ENCODE data around the gene ROPN1L. TPM values are rescaled to one million over a fixed set of nuclear protein-coding genes. Genes with fewer than 3 reads are reported as not detected.

Gene ROPN1L
- total and polyA plus RNA-seq, 10 donors = 2.0 to 27.9 (median 11.4) TPM

DNA sequence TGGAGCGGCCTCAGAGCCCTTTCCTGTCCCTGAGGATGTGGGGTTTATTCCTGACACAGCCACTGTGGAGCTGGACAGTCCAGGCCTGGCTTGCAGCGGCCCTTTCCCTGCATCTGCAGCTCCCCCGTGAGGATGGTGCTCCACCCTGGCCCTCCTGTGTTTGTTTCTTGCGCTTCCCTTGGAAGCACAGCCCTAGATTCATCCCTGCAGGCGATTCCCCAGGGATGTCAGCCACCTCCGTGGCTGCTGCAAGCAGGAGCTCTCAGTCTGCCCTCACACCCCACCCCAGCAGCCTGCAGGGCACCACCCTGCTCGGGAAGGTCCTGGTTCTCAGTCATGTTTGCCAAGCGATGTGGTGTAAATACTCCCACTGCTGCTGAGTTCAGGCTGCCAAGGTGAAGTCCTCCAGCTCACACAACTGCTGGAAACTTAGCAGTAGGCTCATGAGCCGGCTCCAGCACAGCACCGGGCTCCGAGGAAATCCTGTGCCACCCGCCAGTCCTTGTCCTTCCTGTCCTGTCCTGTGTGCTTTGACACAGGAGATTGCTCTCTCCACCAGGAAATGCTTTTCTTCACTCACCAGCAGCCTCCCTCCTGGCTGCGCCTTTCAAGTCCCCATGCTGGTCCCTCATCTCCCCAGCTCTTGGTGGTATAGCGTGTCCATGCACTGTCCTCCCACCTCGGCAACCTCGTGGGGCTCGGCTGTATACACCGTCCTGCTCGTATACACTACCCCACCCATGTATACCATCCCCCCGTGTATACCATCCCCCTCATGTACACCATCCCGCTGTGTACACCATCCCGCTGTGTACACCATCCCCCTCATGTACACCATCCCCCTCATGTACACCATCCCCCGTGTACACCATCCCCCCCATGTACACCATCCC, 16.2 kb downstream of the ROPN1L start:
- intact Hi-C loops (cut with DNase I; ENCODE audit: low total_unique reads) = no loop called here
- Histone ChIP-seq H3K9me3 (no peaks in the 10 kb centered on the region), H3K27ac (peak overlapping the region in 5 of 8 donors; percentile 19 to 60 (median 37)), H3K4me3 (no peak overlapping the region), H3K4me1 (peaks cover 3 to 40% (median 24%) of the 10 kb centered on the region in 6 donors), H3K36me3 (peaks cover 0 to 28% (median 0%) of the 10 kb centered on the region in 6 donors), H3K27me3 (replicated peaks in 1 of 7) (no peaks in the 10 kb centered on the region)
- DNase-seq = peak; percentile 77
- 68 to 83% (median 68%) methylated on average over 20 to 23 of the region's 23 CpGs for WGBS, 5 donors
- no peak for TF ChIP-seq CTCF (IDR thresholded peaks at IDR 0.05 in 8 of 11, conservative IDR thresholded peaks at IDR 0.05 in 3 of 11)
- TF ChIP-seq POLR2AphosphoS5 (IDR thresholded peaks at IDR 0.05) = peak; percentile 19 to 69 (median 22)
- no peak for TF ChIP-seq POLR2A (IDR thresholded peaks at IDR 0.05)

DNA sequence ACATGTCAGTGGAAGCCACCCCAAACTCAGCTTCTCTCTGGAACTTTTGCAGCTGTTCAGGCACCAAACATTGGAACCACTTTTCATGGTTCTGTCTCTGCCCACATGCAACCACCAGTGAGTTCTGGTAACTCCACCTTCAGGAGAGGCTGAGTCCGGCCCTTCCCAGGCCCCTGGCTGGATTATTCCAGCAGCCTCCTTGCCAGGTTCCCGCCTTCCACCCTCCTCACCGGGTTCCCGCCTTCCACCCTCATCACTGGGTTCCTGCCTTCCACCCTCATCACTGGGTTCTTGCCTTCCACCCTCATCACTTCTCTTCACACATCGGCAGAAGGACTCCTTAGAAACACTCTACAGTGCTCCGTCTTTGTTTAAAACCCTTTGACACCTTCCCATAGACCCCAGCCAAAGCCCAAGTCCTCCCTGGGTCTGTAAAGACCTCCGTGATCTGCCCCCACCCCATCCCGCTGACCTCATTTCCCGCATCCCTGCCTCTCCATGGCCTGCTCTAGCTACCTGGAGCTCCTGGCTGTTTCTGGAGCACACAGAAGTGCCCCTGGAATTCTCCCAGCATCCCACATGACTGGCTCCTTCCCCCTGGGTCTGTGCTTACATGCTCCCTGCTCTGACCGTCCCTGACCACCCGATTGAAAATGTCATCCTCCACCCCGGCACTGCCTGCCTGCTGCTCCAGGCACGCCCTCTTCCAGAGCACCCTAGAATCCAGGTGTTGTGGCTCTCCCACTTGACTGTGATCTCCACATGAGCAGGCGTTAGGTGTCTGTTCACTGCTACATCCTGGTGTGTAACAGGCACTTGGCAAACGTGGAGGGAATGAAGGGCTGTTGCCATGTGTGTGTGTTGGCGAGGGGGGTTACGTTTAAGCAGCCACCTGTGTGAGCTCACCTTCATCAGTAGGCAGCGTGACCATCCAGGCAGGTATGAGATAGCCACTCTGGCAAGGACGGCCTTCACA, 17.7 kb downstream of the ROPN1L start:
- Histone ChIP-seq H3K4me3 (no peak overlapping the region), H3K36me3 (peaks cover 0 to 39% (median 0%) of the 10 kb centered on the region in 6 donors), H3K9me3 (no peaks in the 10 kb centered on the region), H3K4me1 (peaks cover 3 to 37% (median 21%) of the 10 kb centered on the region in 6 donors), H3K27ac (peak overlapping the region in 1 of 8 donors; percentile 48), H3K27me3 (replicated peaks in 1 of 7) (peaks cover 0 to 4% (median 0%) of the 10 kb centered on the region in 7 donors)
- TF ChIP-seq POLR2AphosphoS5 (IDR thresholded peaks at IDR 0.05) (no peak), CTCF (IDR thresholded peaks at IDR 0.05 in 8 of 11, conservative IDR thresholded peaks at IDR 0.05 in 3 of 11) (no peak), POLR2A (IDR thresholded peaks at IDR 0.05) (no peak)
- peak; percentile 47 for DNase-seq
- intact Hi-C loops (cut with DNase I; ENCODE audit: low total_unique reads) = no loop called here
- 86 to 90% (median 88%) methylated on average over 19 of the region's 19 CpGs for WGBS, 5 donors

DNA sequence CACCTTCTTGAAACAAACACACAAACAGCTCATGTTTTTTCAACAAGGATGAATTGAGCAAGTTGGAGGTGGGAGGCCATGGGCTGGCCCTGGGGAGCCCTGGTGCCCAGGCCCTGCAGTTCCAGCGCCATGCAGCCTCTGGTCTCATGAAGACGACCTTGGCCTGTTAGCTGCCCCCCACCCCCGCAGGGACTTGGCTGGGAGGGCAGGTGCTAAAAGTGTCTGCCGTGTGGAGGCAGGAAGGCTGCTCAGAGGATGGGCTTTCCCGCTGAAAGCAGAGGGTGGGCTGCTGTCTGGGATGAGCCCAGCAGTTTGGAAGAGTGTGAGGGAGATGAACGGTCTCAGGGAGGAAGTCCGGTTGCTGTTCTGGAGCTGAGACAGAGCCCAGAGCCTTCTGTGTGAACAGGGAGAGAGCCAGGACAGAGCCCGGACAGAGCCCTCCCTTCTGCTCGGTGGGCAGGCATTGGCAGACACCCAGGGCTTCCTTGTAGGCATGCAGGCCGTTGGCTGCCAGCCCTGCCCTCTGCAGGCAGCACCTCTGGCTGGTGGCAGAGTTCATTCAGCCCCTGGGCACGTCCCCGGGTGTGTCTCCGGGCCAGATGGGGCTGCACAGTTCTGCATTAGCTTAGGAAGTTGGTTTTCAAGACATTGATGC, 18.7 kb downstream of the ROPN1L start:
- DNase-seq = peak; percentile 86
- TF ChIP-seq POLR2AphosphoS5 (IDR thresholded peaks at IDR 0.05) (peak; percentile 28 to 66 (median 38)), POLR2A (IDR thresholded peaks at IDR 0.05) (no peak), CTCF (IDR thresholded peaks at IDR 0.05 in 8 of 11, conservative IDR thresholded peaks at IDR 0.05 in 3 of 11) (peak in 1 of 11 experiments; percentile 15)
- intact Hi-C loops (cut with DNase I; ENCODE audit: low total_unique reads) = no loop called here
- Histone ChIP-seq H3K36me3 (peaks cover 0 to 34% (median 0%) of the 10 kb centered on the region in 6 donors), H3K27ac (peak overlapping the region in 3 of 8 donors; percentile 35 to 48 (median 48)), H3K4me1 (peaks cover 3 to 37% (median 21%) of the 10 kb centered on the region in 6 donors), H3K4me3 (no peak overlapping the region), H3K9me3 (no peaks in the 10 kb centered on the region), H3K27me3 (replicated peaks in 1 of 7) (peaks cover 0 to 4% (median 0%) of the 10 kb centered on the region in 7 donors)
- WGBS, 5 donors = 39 to 53% (median 41%) methylated on average over 13 of the region's 13 CpGs
